OCI-LY1 (cell line): ENCODE results near the gene POTEI.
"Not testable (repeated sequence)": the region's sequence is repeated elsewhere in the genome, so short reads cannot be mapped to it uniquely, and the experiment has no call there.

Experiments
- H2AFZ ChIP-seq: fragments of 200-600 bp; sonication (generic), shearing (Covaris generic); 2 replicates; pipeline ENCODE4 v1.6.0; 2014; ENCODE audit warnings: antibody characterized with exemption, mild to moderate bottlenecking, low read length
- H3F3A ChIP-seq: fragments of 200-600 bp; sonication (generic), shearing (Covaris generic); 2 replicates; pipeline ENCODE4 v1.6.0; 2014; ENCODE audit warnings: mild to moderate bottlenecking, antibody characterized with exemption, low read length, moderate library complexity; ENCODE audit not compliant: insufficient read depth
- H3K27ac ChIP-seq: fragments of 200-600 bp; sonication (generic); 2 replicates; pipeline ENCODE4 v1.5.1; 2014; ENCODE audit warnings: low read length, mixed run types, mild to moderate bottlenecking, low read depth; ENCODE audit not compliant: poor library complexity, severe bottlenecking
- H3K27me3 ChIP-seq: fragments of 200-600 bp; sonication (generic); 2 replicates; pipeline ENCODE4 v1.6.0; 2014; ENCODE audit warnings: antibody characterized with exemption, mild to moderate bottlenecking, low read length, moderate library complexity; ENCODE audit not compliant: insufficient read depth
- H3K36me3 ChIP-seq: fragments of 200-600 bp; sonication (generic); 2 replicates; pipeline ENCODE4 v1.6.1; 2014; ENCODE audit warnings: mild to moderate bottlenecking, antibody characterized with exemption, low read length, moderate library complexity, mixed read lengths; ENCODE audit not compliant: insufficient read depth
- H3K4me1 ChIP-seq: fragments of 200-600 bp; sonication (generic); 2 replicates; pipeline ENCODE4 v1.5.1; 2014; ENCODE audit warnings: mild to moderate bottlenecking, low read length, moderate library complexity; ENCODE audit not compliant: insufficient read depth, severe bottlenecking
- H3K4me2 ChIP-seq: fragments of 200-600 bp; sonication (generic), shearing (Covaris generic); 2 replicates; pipeline ENCODE4 v1.6.1; 2014; ENCODE audit warnings: low read length
- H3K4me3 ChIP-seq: fragments of 200-600 bp; sonication (generic); 2 replicates; pipeline ENCODE4 v1.5.1; 2014; ENCODE audit warnings: low read length, low read depth, mild to moderate bottlenecking, mixed read lengths; ENCODE audit not compliant: poor library complexity, severe bottlenecking
- H3K79me2 ChIP-seq: fragments of 200-600 bp; shearing (Covaris generic); 2 replicates; pipeline ENCODE4 v1.6.1; 2016; ENCODE audit warnings: mixed run types, low read length, mixed read lengths; ENCODE audit not compliant: insufficient read depth
- H3K9ac ChIP-seq: fragments of 200-600 bp; sonication (generic), shearing (Covaris generic); 2 replicates; pipeline ENCODE4 v1.6.1; 2014; ENCODE audit warnings: mild to moderate bottlenecking, low read length, mixed read lengths
- H3K9me2 ChIP-seq: fragments of 200-600 bp; sonication (generic), shearing (Covaris generic); 2 replicates; pipeline ENCODE4 v1.6.1; 2014; ENCODE audit warnings: low read depth, mild to moderate bottlenecking, low read length, mixed read lengths
- H3K9me3 ChIP-seq: fragments of 200-600 bp; shearing (Covaris generic); 2 replicates; pipeline ENCODE4 v1.6.1; 2014; ENCODE audit warnings: low read length, mixed read lengths
- H4K20me1 ChIP-seq: fragments of 200-600 bp; sonication (generic), shearing (Covaris generic); 2 replicates; pipeline ENCODE4 v1.6.0; 2016; ENCODE audit warnings: mild to moderate bottlenecking, low read length; ENCODE audit not compliant: insufficient read depth

POTEI gene

DNA sequence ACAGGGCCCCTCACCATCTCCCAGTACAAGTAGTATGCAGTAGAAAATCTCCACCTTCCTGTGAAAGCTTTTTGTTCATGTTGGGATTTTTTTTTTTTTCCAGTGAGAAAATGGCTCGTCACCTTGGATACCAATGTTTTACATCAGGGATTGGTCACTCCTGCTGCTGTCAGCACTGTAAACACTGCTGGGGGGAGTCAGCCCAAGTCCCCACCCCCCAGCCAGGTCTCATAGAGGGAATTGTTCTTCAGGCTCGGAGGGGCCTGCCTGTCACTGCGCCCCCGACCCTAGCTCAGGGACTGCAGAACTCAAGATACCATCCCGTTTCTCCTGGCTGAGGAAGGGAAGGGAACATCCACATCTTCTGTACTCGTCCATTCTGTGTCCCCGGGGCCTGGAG is 11.9 kb upstream of the POTEI start, which contains the start of gene CFC1B:
TSS of gene CFC1B (plus strand) at position 231 of the 400 bp plus-strand sequence. CDS start 263 bp downstream, outside the sequence.
- H3K27ac ChIP-seq, H3F3A ChIP-seq, H3K9me3 ChIP-seq, H4K20me1 ChIP-seq, H2AFZ ChIP-seq, H3K79me2 ChIP-seq, H3K4me1 ChIP-seq, H3K27me3 ChIP-seq, H3K9me2 ChIP-seq, H3K36me3 ChIP-seq, H3K4me2 ChIP-seq, H3K9ac ChIP-seq, H3K4me3 ChIP-seq: not testable (repeated sequence)

DNA sequence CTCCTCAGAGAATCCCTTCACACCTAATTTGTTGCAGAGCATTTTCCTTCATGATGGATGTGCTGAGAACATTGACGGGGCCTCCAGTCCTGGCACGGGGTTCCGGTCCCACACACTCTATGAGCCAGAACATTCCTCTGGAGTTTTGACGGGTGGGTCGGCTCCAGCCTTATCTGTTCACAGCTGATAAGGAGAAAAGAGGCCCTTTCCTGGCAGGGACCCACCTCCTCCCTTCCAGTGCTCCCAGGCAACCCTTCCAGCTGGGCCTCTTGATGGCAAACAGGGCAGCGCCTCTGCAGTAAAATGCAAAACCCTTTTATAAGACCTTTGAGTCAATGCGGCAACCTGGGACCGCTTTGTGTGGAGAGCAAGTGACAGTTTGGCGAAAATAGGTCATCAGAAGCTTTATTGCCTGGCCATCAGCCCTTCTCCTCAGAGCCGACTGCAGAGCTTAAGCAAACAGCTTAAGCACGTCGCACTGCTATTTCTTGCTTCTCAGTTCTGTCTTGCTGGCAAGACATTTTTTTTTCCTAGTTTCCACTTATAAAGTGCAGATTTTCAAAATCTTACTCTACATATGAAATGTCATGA is 9.5 kb upstream of the POTEI start:
- H3K4me2 ChIP-seq, H3F3A ChIP-seq, H3K9me3 ChIP-seq, H4K20me1 ChIP-seq, H3K27me3 ChIP-seq, H3K9ac ChIP-seq, H3K9me2 ChIP-seq, H2AFZ ChIP-seq, H3K4me1 ChIP-seq, H3K79me2 ChIP-seq, H3K27ac ChIP-seq, H3K4me3 ChIP-seq, H3K36me3 ChIP-seq: not testable (repeated sequence)

DNA sequence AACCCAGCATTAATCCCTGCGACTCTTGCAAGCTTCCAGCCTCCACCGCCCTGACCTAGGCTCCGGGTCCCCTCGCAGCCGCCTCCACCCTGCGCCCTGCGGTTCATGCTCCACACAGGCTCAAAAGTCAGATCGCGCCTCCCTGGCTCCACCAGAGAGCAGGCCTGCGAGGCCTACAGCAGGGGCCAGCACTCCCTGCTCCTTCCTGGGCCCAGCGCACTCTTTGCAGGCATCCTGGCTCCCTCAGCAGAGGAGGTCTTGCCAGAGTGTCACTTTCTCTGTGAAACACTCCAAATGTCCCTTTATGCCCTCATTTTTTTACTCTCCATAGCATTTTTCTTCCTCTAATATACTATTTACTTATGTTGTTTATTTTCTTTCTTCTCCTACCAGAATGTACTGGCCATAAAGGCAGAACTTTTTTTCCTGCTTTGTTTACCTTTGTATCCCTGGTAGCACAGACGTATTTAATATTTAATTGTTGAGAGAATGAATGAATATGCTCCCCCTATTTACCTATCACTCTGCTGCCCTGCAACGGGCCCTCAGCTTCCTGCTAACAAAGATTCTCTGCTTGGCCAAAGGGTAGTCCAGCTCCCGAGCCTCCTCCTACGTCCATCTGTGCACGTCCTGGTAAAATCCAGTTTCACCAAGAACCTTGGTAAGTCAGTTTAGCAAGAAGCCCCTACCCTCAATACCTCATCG is 2.8 kb upstream of the POTEI start:
- H3K79me2 ChIP-seq, H2AFZ ChIP-seq, H4K20me1 ChIP-seq, H3K4me1 ChIP-seq, H3K4me2 ChIP-seq, H3K9ac ChIP-seq, H3K36me3 ChIP-seq, H3F3A ChIP-seq, H3K27me3 ChIP-seq, H3K9me2 ChIP-seq, H3K4me3 ChIP-seq, H3K27ac ChIP-seq, H3K9me3 ChIP-seq: not testable (repeated sequence)

DNA sequence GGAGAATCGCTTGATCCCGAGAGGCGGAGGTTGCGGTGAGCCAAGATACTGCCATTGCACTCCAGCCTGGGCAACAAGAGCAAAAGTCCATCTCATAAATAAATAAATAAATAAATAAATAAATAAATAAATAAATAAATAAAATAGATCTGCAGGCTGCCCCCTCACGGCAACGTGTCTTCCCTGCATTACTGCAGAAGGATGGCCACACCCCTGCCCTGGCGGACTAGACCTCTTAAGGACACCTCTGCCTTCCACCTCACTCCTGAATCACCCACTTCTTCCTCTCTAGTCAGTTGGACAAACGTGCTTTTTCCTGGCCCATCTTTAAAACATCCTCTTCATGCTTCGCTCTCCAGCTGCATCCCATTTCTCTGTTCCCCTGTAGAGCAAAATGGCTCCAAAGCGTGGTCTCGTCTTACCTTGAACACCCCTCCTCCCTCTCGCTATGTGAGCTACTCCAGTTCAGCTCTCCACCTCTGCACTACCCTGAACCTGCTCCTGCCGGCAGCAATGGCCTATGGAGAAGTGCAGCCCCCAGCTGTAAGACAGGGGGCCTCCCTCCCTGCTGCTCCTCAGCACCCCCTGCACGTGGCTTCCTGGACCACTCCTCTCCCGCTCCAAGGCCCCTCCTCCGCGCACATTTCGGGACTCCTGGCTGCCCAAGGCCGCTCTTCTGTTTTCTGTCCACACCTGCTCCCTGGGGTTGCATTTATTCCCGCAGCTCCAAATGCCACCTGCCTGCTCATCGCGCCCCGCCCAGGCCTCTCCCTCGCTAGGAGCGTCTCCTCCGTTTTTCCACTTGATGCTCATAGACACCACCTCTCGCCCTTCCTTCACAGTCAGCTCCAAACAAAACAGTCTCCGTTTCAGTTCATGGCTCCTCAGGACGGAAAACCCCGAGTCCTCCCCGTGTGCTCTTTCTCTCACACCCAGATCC is 1.9 kb upstream of the POTEI start:
- H2AFZ ChIP-seq, H3K9me2 ChIP-seq, H3F3A ChIP-seq, H3K4me3 ChIP-seq, H4K20me1 ChIP-seq, H3K79me2 ChIP-seq, H3K27me3 ChIP-seq, H3K9me3 ChIP-seq, H3K36me3 ChIP-seq, H3K4me2 ChIP-seq, H3K4me1 ChIP-seq, H3K9ac ChIP-seq, H3K27ac ChIP-seq: not testable (repeated sequence)

DNA sequence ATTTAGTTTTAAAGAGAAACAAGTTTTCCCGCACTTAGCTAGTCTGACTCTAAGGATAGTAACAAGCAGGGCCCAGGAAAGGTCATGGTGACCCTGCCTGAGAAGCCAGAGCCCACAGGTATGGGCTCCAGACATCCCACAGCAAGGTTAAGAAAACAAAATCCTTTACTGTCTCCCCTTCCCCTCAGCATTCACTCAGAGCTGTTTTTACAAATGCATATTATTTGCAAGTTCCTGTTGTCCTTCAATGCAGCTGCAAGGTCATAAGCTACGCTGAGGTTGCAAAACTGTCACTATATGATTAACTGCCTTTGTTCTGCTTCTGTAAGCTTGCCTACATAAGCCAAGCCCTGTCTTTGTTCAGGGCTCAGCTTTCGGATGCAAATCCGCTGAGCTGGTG is 18.1 kb downstream of the POTEI start:
- H3K79me2 ChIP-seq, H3K9me3 ChIP-seq: not testable (repeated sequence)

DNA sequence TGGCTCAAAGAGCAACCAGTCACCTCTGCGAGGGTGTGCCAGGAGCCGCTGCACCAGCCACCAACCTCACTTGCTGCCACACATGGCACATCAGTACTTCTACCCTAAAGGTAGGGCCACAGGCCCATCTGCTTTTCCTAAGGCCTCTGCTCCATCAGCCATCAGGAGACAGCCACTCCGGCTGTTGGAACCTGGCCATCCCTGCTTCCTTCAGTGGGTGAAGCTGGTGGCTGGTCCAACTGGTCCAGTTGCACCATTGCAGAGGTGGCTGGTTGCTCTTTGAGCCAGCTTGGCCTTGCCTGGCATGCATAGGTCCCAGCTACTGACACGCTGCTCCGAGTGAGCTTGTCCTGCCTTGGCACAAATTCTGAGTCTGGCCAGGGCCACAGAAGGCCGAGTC is 53.7 kb downstream of the POTEI start:
- H3K4me1 ChIP-seq, H3K4me2 ChIP-seq, H3K4me3 ChIP-seq, H3K9me3 ChIP-seq, H2AFZ ChIP-seq, H3K9ac ChIP-seq, H3K36me3 ChIP-seq, H3F3A ChIP-seq, H3K27ac ChIP-seq, H3K79me2 ChIP-seq, H3K27me3 ChIP-seq, H3K9me2 ChIP-seq, H4K20me1 ChIP-seq: not testable (repeated sequence)

More for the DNA sequence above, 18.1 kb downstream of the POTEI start:
- H3K27ac ChIP-seq, H3K4me3 ChIP-seq, H3F3A ChIP-seq, H3K9me2 ChIP-seq, H3K36me3 ChIP-seq, H4K20me1 ChIP-seq, H3K27me3 ChIP-seq, H3K9ac ChIP-seq, H2AFZ ChIP-seq, H3K4me2 ChIP-seq, H3K4me1 ChIP-seq: not testable (repeated sequence)
